IMR-90 (cell line): ENCODE measurements around the gene TICAM2. TPM values are rescaled to one million over a fixed set of nuclear protein-coding genes. Genes with fewer than 3 reads are reported as not detected.

Experiments used
- ATAC-seq: fragments of 200-7000 bp; cut with Tn5 transposase; 2 replicates; pipeline ENCODE4 v1.9.1; 2020; ENCODE audit warnings: low read depth, mild to moderate bottlenecking, moderate library complexity
- BruUV-seq: library from RNA; stranded (reverse); fragments of 400-500 nt; replicated peaks from 2 replicates; lab custom pipeline; 2021; lab: Mats Ljungman, UMichigan
- CTCF ChIA-PET: fragments of 300-600 bp; formaldehyde crosslinking; extraction: SDS; loops from one replicate; lab custom pipeline; 2021; ENCODE audit warnings: antibody characterized with exemption; lab: Yijun Ruan, JAX
- POLR2A ChIA-PET: fragments of 300-600 bp; sonication (Branson Sonifier 250); formaldehyde crosslinking; loops from one replicate; lab custom pipeline; 2022; ENCODE audit warnings: antibody characterized with exemption; ENCODE audit not compliant: unreplicated experiment; lab: Charles Lee
- DNase-seq: peaks from one replicate; pipeline ENCODE4 v3.0.0; 2013
- H2AFZ ChIP-seq: replicated peaks from 2 replicates; pipeline ENCODE3; 2013; ENCODE audit warnings: low read length, mild to moderate bottlenecking; ENCODE audit not compliant: poor library complexity
- H2AK5ac ChIP-seq: 2 replicates; pipeline ENCODE4 v1.6.1; 2013; ENCODE audit warnings: low read depth, low read length, inconsistent platforms
- H2AK9ac ChIP-seq: replicated peaks from 2 replicates; pipeline ENCODE3; 2013; ENCODE audit warnings: mild to moderate bottlenecking, low read depth, low read length, moderate library complexity; ENCODE audit not compliant: poor library complexity
- H2BK120ac ChIP-seq: 2 replicates; pipeline ENCODE4 v1.6.1; 2013; ENCODE audit warnings: low read depth, low read length, inconsistent platforms
- H2BK15ac ChIP-seq: 3 replicates; pipeline ENCODE4 v1.6.1; 2013; ENCODE audit warnings: low read depth, low read length, inconsistent platforms
- H2BK20ac ChIP-seq: 2 replicates; pipeline ENCODE4 v1.6.1; 2013; ENCODE audit warnings: low read depth, mild to moderate bottlenecking, inconsistent platforms, low read length, moderate library complexity
- H2BK5ac ChIP-seq: 2 replicates; pipeline ENCODE4 v1.6.1; 2013; ENCODE audit warnings: mild to moderate bottlenecking, low read depth, low read length, inconsistent platforms; ENCODE audit not compliant: poor library complexity, severe bottlenecking
- H3K14ac ChIP-seq: replicated peaks from 2 replicates; pipeline ENCODE4 v1.6.1; 2013; ENCODE audit warnings: low read depth, low read length, inconsistent platforms
- H3K18ac ChIP-seq: 2 replicates; pipeline ENCODE4 v1.6.1; 2013; ENCODE audit warnings: low read depth, low read length, control low read depth
- H3K23ac ChIP-seq: 2 replicates; pipeline ENCODE4 v1.6.1; 2013; ENCODE audit warnings: low read depth, low read length, inconsistent platforms
- H3K27ac ChIP-seq: 2 replicates; pipeline ENCODE4 v1.5.1; 2013; ENCODE audit warnings: mild to moderate bottlenecking, control low read depth, low read length; ENCODE audit not compliant: insufficient read depth
- H3K27me3 ChIP-seq: 2 replicates; pipeline ENCODE4 v1.6.1; 2013; ENCODE audit warnings: low read length; ENCODE audit not compliant: control insufficient read depth, insufficient read depth
- H3K36me3 ChIP-seq: 2 replicates; pipeline ENCODE4 v1.6.1; 2013; ENCODE audit warnings: low read length, mixed read lengths; ENCODE audit not compliant: control insufficient read depth, insufficient read depth
- H3K4ac ChIP-seq: 2 replicates; pipeline ENCODE4 v1.6.1; 2013; ENCODE audit warnings: low read depth, low read length, inconsistent platforms
- H3K4me1 ChIP-seq: 2 replicates; pipeline ENCODE4 v1.6.1; 2013; ENCODE audit warnings: low read length, mixed read lengths; ENCODE audit not compliant: control insufficient read depth, insufficient read depth
- H3K4me2 ChIP-seq: 2 replicates; pipeline ENCODE4 v1.6.1; 2013; ENCODE audit warnings: low read depth, mild to moderate bottlenecking, control low read depth, low read length, moderate library complexity
- H3K4me3 ChIP-seq: 2 replicates; pipeline ENCODE4 v1.5.1; 2013; ENCODE audit warnings: low read depth, mild to moderate bottlenecking, control low read depth, low read length, moderate library complexity; ENCODE audit not compliant: insufficient read depth
- H3K56ac ChIP-seq: 2 replicates; pipeline ENCODE4 v1.6.1; 2013; ENCODE audit warnings: low read length, inconsistent platforms; ENCODE audit not compliant: insufficient read depth; ENCODE audit errors: extremely low read depth
- H3K79me1 ChIP-seq, 2 experiments: 2 replicates each; pipeline ENCODE4 v1.6.1; 2013; ENCODE audit warnings: low read length in 2 of 2, inconsistent platforms in 1 of 2, low read depth in 1 of 2
- H3K9ac ChIP-seq: 2 replicates; pipeline ENCODE4 v1.6.1; 2013; ENCODE audit warnings: low read depth, low read length, control low read depth
- H3K9me1 ChIP-seq: 2 replicates; pipeline ENCODE4 v1.6.1; 2013; ENCODE audit warnings: low read length, inconsistent platforms; ENCODE audit not compliant: insufficient read depth
- H3K9me3 ChIP-seq: 2 replicates; pipeline ENCODE4 v1.6.1; 2013; ENCODE audit warnings: low read length; ENCODE audit not compliant: control insufficient read depth, insufficient read depth
- H4K20me1 ChIP-seq: 2 replicates; pipeline ENCODE4 v1.6.1; 2013; ENCODE audit warnings: low read length, inconsistent platforms; ENCODE audit not compliant: insufficient read depth
- H4K5ac ChIP-seq: 2 replicates; pipeline ENCODE4 v1.6.1; 2013; ENCODE audit warnings: mild to moderate bottlenecking, low read depth, low read length, control low read depth
- H4K8ac ChIP-seq, 2 experiments: 2 replicates each; pipeline ENCODE4 v1.6.1; 2013; ENCODE audit warnings: low read depth in 2 of 2, low read length in 2 of 2, control low read depth in 1 of 2, inconsistent platforms in 1 of 2
- H4K91ac ChIP-seq: 2 replicates; pipeline ENCODE4 v1.6.1; 2013; ENCODE audit warnings: low read depth, low read length, inconsistent platforms; ENCODE audit not compliant: insufficient read depth
- CHD1 ChIP-seq: IDR thresholded peaks from 2 replicates; pipeline ENCODE4 v1.6.1; 2012; ENCODE audit warnings: low read depth, low read length, improper control_type of control experiment
- FOS ChIP-seq: fragments of 150-350 bp; IDR thresholded peaks from 2 replicates; pipeline ENCODE4 v1.6.1; 2016; ENCODE audit warnings: low read depth, low read length
- whole genome bisulfite sequencing, 2 experiments: methylation state at CpG; one replicate each; pipeline versions ENCODE4 v1.1.5 to v1.1.7; 2013; ENCODE audit warnings: missing lambda C conversion rate in 2 of 2; ENCODE audit not compliant: insufficient read length in 1 of 2; ENCODE audit errors: extremely low coverage in 2 of 2; 5-methylcytosine and 5-hydroxymethylcytosine counted together
- dilution Hi-C: fragments of 300-500 bp; cut with HindIII; formaldehyde crosslinking; loops from one replicate; pipeline ENCODE4 v1.14.3; 2018; ENCODE audit warnings: low sequenced_read_pairs; ENCODE audit not compliant: unreplicated experiment
- in situ Hi-C: fragments of 300-500 bp; cut with MboI; formaldehyde crosslinking; loops from 3 replicates; pipeline ENCODE4 v1.14.3; 2019; ENCODE audit warnings: low sequenced_read_pairs, inconsistent platforms, mixed read lengths
- intact Hi-C: fragments of 100-400 bp; cut with micrococcal nuclease; formaldehyde crosslinking; loops from 2 replicates; pipeline ENCODE4 v1.10.0; 2022
- polyA plus RNA-seq, 3 experiments: library from polyadenylated mRNA; depleted of rRNA; stranded (reverse); fragments of >200 nt; gene quantifications; 2 replicates each; pipeline ENCODE4 v1.2.3, GENCODE V29; 2012; ENCODE audit warnings: low replicate concordance in 1 of 3
- total RNA-seq: library from RNA; depleted of rRNA; stranded (reverse); fragments of >200 nt; gene quantifications from 2 replicates; pipeline ENCODE4 v1.2.3, GENCODE V29; 2012

Gene TICAM2
- total and polyA plus RNA-seq, 2 of the 4 experiments (the other 2 are of a cell fraction), result 2.9 to 4.3 TPM

- no peaks in the 10 kb centered on the region for H3K9me3 ChIP-seq
- H3K4me3 ChIP-seq, result no peak overlapping the region
- no peak overlapping the region for H2BK120ac ChIP-seq
- no peak for TF ChIP-seq FOS
- no peak for TF ChIP-seq CHD1
- no peak overlapping the region for H2BK5ac ChIP-seq
- in situ Hi-C loops (no loop called here), dilution Hi-C loops (no loop called here), intact Hi-C loops (no loop called here)
- H3K18ac ChIP-seq, result no peak overlapping the region
- no peak overlapping the region for H4K8ac ChIP-seq
- peaks cover 5% of the 10 kb centered on the region; the same call in 1 of the 2 replicates for H3K4me1 ChIP-seq
- no peak overlapping the region for H2AK9ac ChIP-seq
- no peaks in the 10 kb centered on the region for H3K27me3 ChIP-seq
- H3K27ac ChIP-seq, result no peak overlapping the region
- DNase-seq, result no peak
- H3K4ac ChIP-seq, result no peak overlapping the region
- H3K56ac ChIP-seq, result no peak overlapping the region
- ATAC-seq, result no peak
- H3K79me1 ChIP-seq, result peaks cover 3 to 11% of the 10 kb centered on the region in 2 experiments; a peak in 2 of 4 replicates
- no TSS peak for BruUV-seq
- no peak overlapping the region for H2AFZ ChIP-seq
- CTCF ChIA-PET, result no interaction called here
- no peak overlapping the region for H2BK15ac ChIP-seq
- H3K9me1 ChIP-seq, result peaks cover 5% of the 10 kb centered on the region; the same call in 1 of the 2 replicates
- no peak overlapping the region for H2AK5ac ChIP-seq
- no peak overlapping the region for H3K23ac ChIP-seq
- WGBS, 2 experiments, result 60% methylated on average over 1 of the region's 5 CpGs; no CpG with 5 or more reads in 1 of the 2 experiments
- H2BK20ac ChIP-seq, result no peak overlapping the region
- no peaks in the 10 kb centered on the region for H4K20me1 ChIP-seq
- H3K9ac ChIP-seq, result no peak overlapping the region
- POLR2A ChIA-PET, result no interaction called here
- no peak overlapping the region for H3K4me2 ChIP-seq
- H4K5ac ChIP-seq, result no peak overlapping the region
- H3K14ac ChIP-seq, result no peak overlapping the region
- H3K36me3 ChIP-seq, result no peaks in the 10 kb centered on the region
- H4K91ac ChIP-seq, result no peak overlapping the region
Measured at GRCh38 chr5:115571441-115571878, 30.8 kb downstream of the TICAM2 start.
